GM23338 (cell line): Measurements from ENCODE around the gene CCDC179. TPM values are rescaled to one million over a fixed set of nuclear protein-coding genes. Genes with fewer than 3 reads are reported as not detected.

Experiments
- ATAC-seq: fragments of 200-7000 bp; cut with Tn5 transposase; 3 replicates; pipeline ENCODE4 v1.9.1; 2020
- DNase-seq: peaks from one replicate; pipeline ENCODE4 v3.0.0-alpha.2; 2015; ENCODE audit warnings: low spot score
- H2AFZ ChIP-seq: fragments of 200-600 bp; sonication (generic); 2 replicates; pipeline ENCODE4 v1.8.0; 2016; ENCODE audit warnings: antibody characterized with exemption, mild to moderate bottlenecking, moderate library complexity
- H3F3A ChIP-seq: fragments of 200-600 bp; sonication (generic); replicated peaks from 2 replicates; pipeline ENCODE4 v1.8.0; 2017; ENCODE audit warnings: antibody characterized with exemption, mixed run types, low read depth
- H3K27ac ChIP-seq: fragments of 200-600 bp; sonication (generic); 2 replicates; pipeline ENCODE4 v1.6.1; 2016; ENCODE audit warnings: low read depth
- H3K27me3 ChIP-seq: fragments of 200-600 bp; sonication (generic); 2 replicates; pipeline ENCODE4 v1.8.0; 2016; ENCODE audit warnings: mild to moderate bottlenecking, mixed run types, moderate library complexity; ENCODE audit not compliant: insufficient read depth
- H3K36me3 ChIP-seq: fragments of 200-600 bp; sonication (generic); 2 replicates; pipeline ENCODE4 v1.8.0; 2016; ENCODE audit warnings: mild to moderate bottlenecking; ENCODE audit not compliant: insufficient read depth
- H3K4me1 ChIP-seq: fragments of 200-600 bp; sonication (generic); 2 replicates; pipeline ENCODE4 v1.8.0; 2016; ENCODE audit warnings: mild to moderate bottlenecking, moderate library complexity; ENCODE audit not compliant: insufficient read depth
- H3K4me2 ChIP-seq: fragments of 200-600 bp; sonication (generic); 2 replicates; pipeline ENCODE4 v1.7.1; 2017; ENCODE audit warnings: mixed run types
- H3K4me3 ChIP-seq: fragments of 200-600 bp; sonication (generic); 2 replicates; pipeline ENCODE4 v1.6.1; 2016; ENCODE audit warnings: mixed run types
- H3K79me2 ChIP-seq: fragments of 200-600 bp; sonication (generic); replicated peaks from 2 replicates; pipeline ENCODE4 v1.8.0; 2017; ENCODE audit warnings: mild to moderate bottlenecking; ENCODE audit not compliant: insufficient read depth
- H3K9me2 ChIP-seq: fragments of 200-600 bp; sonication (generic); 2 replicates; pipeline ENCODE4 v1.8.0; 2017; ENCODE audit not compliant: insufficient read depth
- H4K20me1 ChIP-seq: fragments of 200-600 bp; sonication (generic); replicated peaks from 2 replicates; pipeline ENCODE4 v1.8.0; 2017; ENCODE audit warnings: mild to moderate bottlenecking; ENCODE audit not compliant: insufficient read depth
- H3K27ac Mint-ChIP-seq: 2 replicates; pipeline ENCODE4 v1.8.0; 2020; ENCODE audit warnings: inconsistent platforms, mild to moderate bottlenecking, moderate library complexity, mixed read lengths
- H3K27me3 Mint-ChIP-seq: 3 replicates; pipeline ENCODE4 v1.8.0; 2022; ENCODE audit warnings: low read depth, mild to moderate bottlenecking, moderate library complexity, mixed read lengths, inconsistent platforms; ENCODE audit not compliant: insufficient read depth, poor library complexity
- H3K36me3 Mint-ChIP-seq: 3 replicates; pipeline ENCODE4 v1.8.0; 2021; ENCODE audit warnings: low read depth, mild to moderate bottlenecking, inconsistent platforms, moderate library complexity, mixed read lengths
- H3K4me1 Mint-ChIP-seq: 3 replicates; pipeline ENCODE4 v1.8.0; 2020; ENCODE audit warnings: mild to moderate bottlenecking, inconsistent platforms, mixed read lengths
- H3K4me3 Mint-ChIP-seq: 3 replicates; pipeline ENCODE4 v1.8.0; 2021; ENCODE audit warnings: moderate library complexity, mild to moderate bottlenecking, inconsistent platforms, mixed read lengths
- H3K9me3 Mint-ChIP-seq: 3 replicates; pipeline ENCODE4 v1.8.0; 2020; ENCODE audit warnings: moderate library complexity, mild to moderate bottlenecking, inconsistent platforms, mixed read lengths
- CREB1 ChIP-seq: fragments of 250-450 bp; sonication (Bioruptor Pico); IDR thresholded peaks from 2 replicates; pipeline ENCODE4 v1.5.0; 2020; ENCODE audit warnings: low read depth, mild to moderate bottlenecking, moderate library complexity
- EZH2 ChIP-seq: fragments of 200-600 bp; sonication (generic); IDR thresholded peaks from one replicate; pipeline ENCODE4 v1.8.0; 2017; ENCODE audit warnings: antibody characterized with exemption, mild to moderate bottlenecking, low read depth; ENCODE audit not compliant: unreplicated experiment
- EZH2phosphoT487 ChIP-seq: fragments of 200-600 bp; sonication (generic); IDR thresholded peaks from one replicate; pipeline ENCODE4 v1.8.1; 2018; ENCODE audit warnings: antibody characterized with exemption; ENCODE audit not compliant: unreplicated experiment
- JUNB ChIP-seq: IDR thresholded peaks from one replicate; pipeline ENCODE4 v1.6.1; 2016; ENCODE audit warnings: antibody characterized with exemption; ENCODE audit not compliant: unreplicated experiment
- NANOG ChIP-seq: IDR thresholded peaks from 2 replicates; pipeline ENCODE4 v1.6.1; 2016; ENCODE audit warnings: antibody characterized with exemption, borderline replicate concordance
- POLR2AphosphoS5 ChIP-seq: IDR thresholded peaks from 2 replicates; pipeline ENCODE4 v1.6.1; 2016; ENCODE audit warnings: antibody characterized with exemption, low read depth
- STAT1 ChIP-seq: IDR thresholded peaks from one replicate; pipeline ENCODE4 v1.6.1; 2016; ENCODE audit warnings: antibody characterized with exemption; ENCODE audit not compliant: unreplicated experiment
- ZNF114 ChIP-seq: fragments of 250-450 bp; sonication (Bioruptor Pico); IDR thresholded peaks from 2 replicates; pipeline ENCODE4 v1.5.0; 2020; ENCODE audit warnings: mild to moderate bottlenecking, moderate library complexity
- ZNF331 ChIP-seq: fragments of 250-450 bp; sonication (Bioruptor Pico); IDR thresholded peaks from 2 replicates; pipeline ENCODE4 v1.5.0; 2020; ENCODE audit warnings: low read depth, mild to moderate bottlenecking, moderate library complexity
- polyA plus RNA-seq: library from polyadenylated mRNA; unstranded; fragments of >200 nt; fragmentation: Nextera tagmentation; extraction: Ambion mirVana; gene quantifications from 2 replicates; pipeline ENCODE4 v1.2.1, GENCODE V29; 2016
- total RNA-seq: library from RNA; depleted of rRNA; stranded (reverse); fragments of >200 nt; shearing (Covaris generic); gene quantifications from 2 replicates; pipeline ENCODE4 v1.2.3, GENCODE V29; 2014
- TF ChIP-seq, protein P1 (sequence below): fragments of 250-450 bp; sonication (Bioruptor Pico); IDR thresholded peaks from 2 replicates; pipeline ENCODE4 v1.5.0; 2020; ENCODE audit warnings: mild to moderate bottlenecking, moderate library complexity
- TF ChIP-seq, protein P2 (sequence below), 2 experiments: fragments of 200-600 bp in 1 of 2; sonication (generic) in 1 of 2; conservative IDR thresholded peaks; 2 replicates each; pipeline versions ENCODE4 v1.5.1 to v1.6.1; 2016 to 2017; ENCODE audit warnings: antibody characterized with exemption in 2 of 2, low read depth in 2 of 2, mild to moderate bottlenecking in 2 of 2, moderate library complexity in 1 of 2

Gene CCDC179
- total and polyA plus RNA-seq, 2 experiments from 2014 or later: not detected

DNA sequence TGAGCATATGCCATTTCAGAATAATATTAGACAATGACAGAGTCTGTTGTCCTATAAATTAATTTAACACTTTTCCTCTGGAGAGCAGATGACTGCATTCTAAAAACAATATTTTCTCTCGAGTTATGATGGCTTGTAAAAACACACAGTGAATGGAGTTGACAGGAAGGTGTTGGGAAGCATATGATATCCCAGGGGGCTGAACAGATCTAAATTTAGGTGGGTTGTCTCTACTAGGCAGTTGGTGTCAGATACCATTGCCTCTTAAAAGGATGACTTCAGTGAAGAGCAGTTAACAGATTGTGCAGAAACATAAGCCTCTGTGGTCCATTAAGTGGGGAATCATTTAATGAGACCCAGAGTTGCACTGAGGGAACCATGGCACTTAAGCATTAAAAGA lies 61.4 kb downstream of the CCDC179 start (continued):
- TF ChIP-seq, protein P1, sequence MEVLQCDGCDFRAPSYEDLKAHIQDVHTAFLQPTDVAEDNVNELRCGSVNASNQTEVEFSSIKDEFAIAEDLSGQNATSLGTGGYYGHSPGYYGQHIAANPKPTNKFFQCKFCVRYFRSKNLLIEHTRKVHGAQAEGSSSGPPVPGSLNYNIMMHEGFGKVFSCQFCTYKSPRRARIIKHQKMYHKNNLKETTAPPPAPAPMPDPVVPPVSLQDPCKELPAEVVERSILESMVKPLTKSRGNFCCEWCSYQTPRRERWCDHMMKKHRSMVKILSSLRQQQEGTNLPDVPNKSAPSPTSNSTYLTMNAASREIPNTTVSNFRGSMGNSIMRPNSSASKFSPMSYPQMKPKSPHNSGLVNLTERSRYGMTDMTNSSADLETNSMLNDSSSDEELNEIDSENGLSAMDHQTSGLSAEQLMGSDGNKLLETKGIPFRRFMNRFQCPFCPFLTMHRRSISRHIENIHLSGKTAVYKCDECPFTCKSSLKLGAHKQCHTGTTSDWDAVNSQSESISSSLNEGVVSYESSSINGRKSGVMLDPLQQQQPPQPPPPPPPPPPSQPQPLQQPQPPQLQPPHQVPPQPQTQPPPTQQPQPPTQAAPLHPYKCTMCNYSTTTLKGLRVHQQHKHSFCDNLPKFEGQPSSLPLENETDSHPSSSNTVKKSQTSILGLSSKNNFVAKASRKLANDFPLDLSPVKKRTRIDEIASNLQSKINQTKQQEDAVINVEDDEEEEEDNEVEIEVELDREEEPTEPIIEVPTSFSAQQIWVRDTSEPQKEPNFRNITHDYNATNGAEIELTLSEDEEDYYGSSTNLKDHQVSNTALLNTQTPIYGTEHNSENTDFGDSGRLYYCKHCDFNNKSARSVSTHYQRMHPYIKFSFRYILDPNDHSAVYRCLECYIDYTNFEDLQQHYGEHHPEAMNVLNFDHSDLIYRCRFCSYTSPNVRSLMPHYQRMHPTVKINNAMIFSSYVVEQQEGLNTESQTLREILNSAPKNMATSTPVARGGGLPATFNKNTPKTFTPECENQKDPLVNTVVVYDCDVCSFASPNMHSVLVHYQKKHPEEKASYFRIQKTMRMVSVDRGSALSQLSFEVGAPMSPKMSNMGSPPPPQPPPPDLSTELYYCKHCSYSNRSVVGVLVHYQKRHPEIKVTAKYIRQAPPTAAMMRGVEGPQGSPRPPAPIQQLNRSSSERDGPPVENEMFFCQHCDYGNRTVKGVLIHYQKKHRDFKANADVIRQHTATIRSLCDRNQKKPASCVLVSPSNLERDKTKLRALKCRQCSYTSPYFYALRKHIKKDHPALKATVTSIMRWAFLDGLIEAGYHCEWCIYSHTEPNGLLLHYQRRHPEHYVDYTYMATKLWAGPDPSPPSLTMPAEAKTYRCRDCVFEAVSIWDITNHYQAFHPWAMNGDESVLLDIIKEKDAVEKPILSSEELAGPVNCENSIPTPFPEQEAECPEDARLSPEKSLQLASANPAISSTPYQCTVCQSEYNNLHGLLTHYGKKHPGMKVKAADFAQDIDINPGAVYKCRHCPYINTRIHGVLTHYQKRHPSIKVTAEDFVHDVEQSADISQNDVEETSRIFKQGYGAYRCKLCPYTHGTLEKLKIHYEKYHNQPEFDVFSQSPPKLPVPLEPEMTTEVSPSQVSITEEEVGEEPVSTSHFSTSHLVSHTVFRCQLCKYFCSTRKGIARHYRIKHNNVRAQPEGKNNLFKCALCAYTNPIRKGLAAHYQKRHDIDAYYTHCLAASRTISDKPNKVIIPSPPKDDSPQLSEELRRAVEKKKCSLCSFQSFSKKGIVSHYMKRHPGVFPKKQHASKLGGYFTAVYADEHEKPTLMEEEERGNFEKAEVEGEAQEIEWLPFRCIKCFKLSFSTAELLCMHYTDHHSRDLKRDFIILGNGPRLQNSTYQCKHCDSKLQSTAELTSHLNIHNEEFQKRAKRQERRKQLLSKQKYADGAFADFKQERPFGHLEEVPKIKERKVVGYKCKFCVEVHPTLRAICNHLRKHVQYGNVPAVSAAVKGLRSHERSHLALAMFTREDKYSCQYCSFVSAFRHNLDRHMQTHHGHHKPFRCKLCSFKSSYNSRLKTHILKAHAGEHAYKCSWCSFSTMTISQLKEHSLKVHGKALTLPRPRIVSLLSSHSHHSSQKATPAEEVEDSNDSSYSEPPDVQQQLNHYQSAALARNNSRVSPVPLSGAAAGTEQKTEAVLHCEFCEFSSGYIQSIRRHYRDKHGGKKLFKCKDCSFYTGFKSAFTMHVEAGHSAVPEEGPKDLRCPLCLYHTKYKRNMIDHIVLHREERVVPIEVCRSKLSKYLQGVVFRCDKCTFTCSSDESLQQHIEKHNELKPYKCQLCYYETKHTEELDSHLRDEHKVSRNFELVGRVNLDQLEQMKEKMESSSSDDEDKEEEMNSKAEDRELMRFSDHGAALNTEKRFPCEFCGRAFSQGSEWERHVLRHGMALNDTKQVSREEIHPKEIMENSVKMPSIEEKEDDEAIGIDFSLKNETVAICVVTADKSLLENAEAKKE (CRISPR knock-in tag): no peak
- TF ChIP-seq ZNF114 (CRISPR knock-in tag) (no peak), POLR2AphosphoS5 (no peak), CREB1 (CRISPR knock-in tag) (no peak), STAT1 (no peak)
- TF ChIP-seq, protein P2, sequence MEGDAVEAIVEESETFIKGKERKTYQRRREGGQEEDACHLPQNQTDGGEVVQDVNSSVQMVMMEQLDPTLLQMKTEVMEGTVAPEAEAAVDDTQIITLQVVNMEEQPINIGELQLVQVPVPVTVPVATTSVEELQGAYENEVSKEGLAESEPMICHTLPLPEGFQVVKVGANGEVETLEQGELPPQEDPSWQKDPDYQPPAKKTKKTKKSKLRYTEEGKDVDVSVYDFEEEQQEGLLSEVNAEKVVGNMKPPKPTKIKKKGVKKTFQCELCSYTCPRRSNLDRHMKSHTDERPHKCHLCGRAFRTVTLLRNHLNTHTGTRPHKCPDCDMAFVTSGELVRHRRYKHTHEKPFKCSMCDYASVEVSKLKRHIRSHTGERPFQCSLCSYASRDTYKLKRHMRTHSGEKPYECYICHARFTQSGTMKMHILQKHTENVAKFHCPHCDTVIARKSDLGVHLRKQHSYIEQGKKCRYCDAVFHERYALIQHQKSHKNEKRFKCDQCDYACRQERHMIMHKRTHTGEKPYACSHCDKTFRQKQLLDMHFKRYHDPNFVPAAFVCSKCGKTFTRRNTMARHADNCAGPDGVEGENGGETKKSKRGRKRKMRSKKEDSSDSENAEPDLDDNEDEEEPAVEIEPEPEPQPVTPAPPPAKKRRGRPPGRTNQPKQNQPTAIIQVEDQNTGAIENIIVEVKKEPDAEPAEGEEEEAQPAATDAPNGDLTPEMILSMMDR (conservative IDR thresholded peaks at IDR 0.05; ENCODE audit: low read depth in 2 of 2): no peak

DNA sequence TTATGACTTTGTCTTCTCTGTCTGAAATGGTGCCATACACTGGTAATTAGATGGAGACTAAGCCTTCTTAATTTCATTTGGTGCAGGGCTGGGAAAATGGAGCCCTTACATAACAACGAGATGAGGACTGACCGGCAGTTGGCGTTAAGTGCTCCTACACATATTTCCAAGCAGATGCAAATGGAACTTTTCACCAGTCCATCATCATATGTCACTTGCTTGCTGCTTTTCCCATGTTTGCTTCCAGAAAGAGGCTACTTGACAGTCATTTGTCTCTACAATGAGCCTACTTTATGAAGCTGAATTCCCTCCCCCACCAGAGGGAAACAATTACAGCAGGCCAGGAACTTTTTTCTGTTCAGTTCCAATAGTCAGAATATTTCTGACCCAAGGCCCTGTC lies 63.2 kb downstream of the CCDC179 start:
- DNase-seq (no peak), ATAC-seq (no peak)
- no peaks in the 10 kb centered on the region for H3K9me3 Mint-ChIP-seq
- no peaks in the 10 kb centered on the region for H3K27me3 Mint-ChIP-seq
- Histone ChIP-seq H3K4me2 (no peak overlapping the region), H3K36me3 (no peaks in the 10 kb centered on the region), H4K20me1 (no peaks in the 10 kb centered on the region), H3K4me3 (no peak overlapping the region), H3K27ac (no peak overlapping the region), H3K27me3 (no peaks in the 10 kb centered on the region), H3K79me2 (no peaks in the 10 kb centered on the region), H3F3A (no peaks in the 10 kb centered on the region), H3K9me2 (no peaks in the 10 kb centered on the region), H3K4me1 (no peaks in the 10 kb centered on the region), H2AFZ (no peak overlapping the region)
- H3K27ac Mint-ChIP-seq: no peak overlapping the region
- no peaks in the 10 kb centered on the region for H3K36me3 Mint-ChIP-seq
- no peak overlapping the region for H3K4me3 Mint-ChIP-seq
- peaks cover 12% of the 10 kb centered on the region for H3K4me1 Mint-ChIP-seq
- TF ChIP-seq ZNF114 (CRISPR knock-in tag): no peak
- TF ChIP-seq ZNF331 (CRISPR knock-in tag): no peak
- no peak for TF ChIP-seq STAT1
- TF ChIP-seq NANOG: no peak
- no peak for TF ChIP-seq JUNB
- no peak for TF ChIP-seq EZH2phosphoT487
- no peak for TF ChIP-seq EZH2
- no peak for TF ChIP-seq CREB1 (CRISPR knock-in tag)
- TF ChIP-seq, protein P2 (conservative IDR thresholded peaks at IDR 0.05; ENCODE audit: low read depth in 2 of 2): no peak
- no peak for TF ChIP-seq POLR2AphosphoS5
